Measurements from ENCODE around the gene PRR33.
"Not testable (repeated sequence)": the region's sequence is repeated elsewhere in the genome, so short reads cannot be mapped to it uniquely, and the experiment has no call there.

The PRR33 gene

GRCh38 chr11:1888811-1889210 lies 2.9 kb downstream of the PRR33 start:
- no peak for DNase-seq

- no peak for DNase-seq
Observed at GRCh38 chr11:1888347-1888753, 3.3 kb downstream of the PRR33 start.

GRCh38 chr11:1887451-1888346 lies 4.0 kb downstream of the PRR33 start:
- DNase-seq: no peak

GRCh38 chr11:1886551-1886950 lies 5.1 kb downstream of the PRR33 start:
- not testable (repeated sequence) for DNase-seq

GRCh38 chr11:1884303-1884700 lies 7.4 kb downstream of the PRR33 start:
- DNase-seq: no peak

- no peak for DNase-seq
Observed at GRCh38 chr11:1883346-1884302, 8.1 kb downstream of the PRR33 start.

GRCh38 chr11:1882265-1883238 lies 9.1 kb downstream of the PRR33 start:
- DNase-seq: no peak

- no peak for DNase-seq
Observed at GRCh38 chr11:1881442-1882264, 10.0 kb downstream of the PRR33 start.

GRCh38 chr11:1880746-1881441 lies 10.8 kb downstream of the PRR33 start:
- DNase-seq: no peak

GRCh38 chr11:1879941-1880720 lies 11.6 kb downstream of the PRR33 start:
- no peak for DNase-seq

GRCh38 chr11:1879342-1879940 lies 12.3 kb downstream of the PRR33 start:
- DNase-seq: no peak

- DNase-seq: no peak
Observed at GRCh38 chr11:1878137-1879031, 13.3 kb downstream of the PRR33 start.

GRCh38 chr11:1877211-1878136 lies 14.2 kb downstream of the PRR33 start:
- DNase-seq: no peak

GRCh38 chr11:1876361-1877063 lies 15.2 kb downstream of the PRR33 start:
- DNase-seq: no peak

- DNase-seq: not testable (repeated sequence)
Observed at GRCh38 chr11:1875851-1876301, 15.8 kb downstream of the PRR33 start.

- DNase-seq: no peak
Observed at GRCh38 chr11:1875093-1875850, 16.4 kb downstream of the PRR33 start.

All from cortex of kidney (tissue), 1 donor.